IMR-90 (cell line): Measurements from ENCODE around the gene PTPRN2. TPM values are rescaled to one million over a fixed set of nuclear protein-coding genes. Genes with fewer than 3 reads are reported as not detected.

ENCODE experiments used
- ATAC-seq: fragments of 200-7000 bp; cut with Tn5 transposase; 2 replicates; pipeline ENCODE4 v1.9.1; 2020; ENCODE audit warnings: low read depth, mild to moderate bottlenecking, moderate library complexity
- BruUV-seq: library from RNA; stranded (reverse); fragments of 400-500 nt; replicated peaks from 2 replicates; lab custom pipeline; 2021; lab: Mats Ljungman, UMichigan
- CTCF ChIA-PET: fragments of 300-600 bp; formaldehyde crosslinking; extraction: SDS; loops from one replicate; lab custom pipeline; 2021; ENCODE audit warnings: antibody characterized with exemption; lab: Yijun Ruan, JAX
- POLR2A ChIA-PET: fragments of 300-600 bp; sonication (Branson Sonifier 250); formaldehyde crosslinking; loops from one replicate; lab custom pipeline; 2022; ENCODE audit warnings: antibody characterized with exemption; ENCODE audit not compliant: unreplicated experiment; lab: Charles Lee
- DNase-seq: peaks from one replicate; pipeline ENCODE4 v3.0.0; 2013
- H2AFZ ChIP-seq: replicated peaks from 2 replicates; pipeline ENCODE3; 2013; ENCODE audit warnings: low read length, mild to moderate bottlenecking; ENCODE audit not compliant: poor library complexity
- H2AK5ac ChIP-seq: 2 replicates; pipeline ENCODE4 v1.6.1; 2013; ENCODE audit warnings: low read depth, low read length, inconsistent platforms
- H2AK9ac ChIP-seq: replicated peaks from 2 replicates; pipeline ENCODE3; 2013; ENCODE audit warnings: mild to moderate bottlenecking, low read depth, low read length, moderate library complexity; ENCODE audit not compliant: poor library complexity
- H2BK120ac ChIP-seq: 2 replicates; pipeline ENCODE4 v1.6.1; 2013; ENCODE audit warnings: low read depth, low read length, inconsistent platforms
- H2BK15ac ChIP-seq: 3 replicates; pipeline ENCODE4 v1.6.1; 2013; ENCODE audit warnings: low read depth, low read length, inconsistent platforms
- H2BK20ac ChIP-seq: 2 replicates; pipeline ENCODE4 v1.6.1; 2013; ENCODE audit warnings: low read depth, mild to moderate bottlenecking, inconsistent platforms, low read length, moderate library complexity
- H2BK5ac ChIP-seq: 2 replicates; pipeline ENCODE4 v1.6.1; 2013; ENCODE audit warnings: mild to moderate bottlenecking, low read depth, low read length, inconsistent platforms; ENCODE audit not compliant: poor library complexity, severe bottlenecking
- H3K14ac ChIP-seq: replicated peaks from 2 replicates; pipeline ENCODE4 v1.6.1; 2013; ENCODE audit warnings: low read depth, low read length, inconsistent platforms
- H3K18ac ChIP-seq: 2 replicates; pipeline ENCODE4 v1.6.1; 2013; ENCODE audit warnings: low read depth, low read length, control low read depth
- H3K23ac ChIP-seq: 2 replicates; pipeline ENCODE4 v1.6.1; 2013; ENCODE audit warnings: low read depth, low read length, inconsistent platforms
- H3K27ac ChIP-seq: 2 replicates; pipeline ENCODE4 v1.5.1; 2013; ENCODE audit warnings: mild to moderate bottlenecking, control low read depth, low read length; ENCODE audit not compliant: insufficient read depth
- H3K27me3 ChIP-seq: 2 replicates; pipeline ENCODE4 v1.6.1; 2013; ENCODE audit warnings: low read length; ENCODE audit not compliant: control insufficient read depth, insufficient read depth
- H3K36me3 ChIP-seq: 2 replicates; pipeline ENCODE4 v1.6.1; 2013; ENCODE audit warnings: low read length, mixed read lengths; ENCODE audit not compliant: control insufficient read depth, insufficient read depth
- H3K4ac ChIP-seq: 2 replicates; pipeline ENCODE4 v1.6.1; 2013; ENCODE audit warnings: low read depth, low read length, inconsistent platforms
- H3K4me1 ChIP-seq: 2 replicates; pipeline ENCODE4 v1.6.1; 2013; ENCODE audit warnings: low read length, mixed read lengths; ENCODE audit not compliant: control insufficient read depth, insufficient read depth
- H3K4me2 ChIP-seq: 2 replicates; pipeline ENCODE4 v1.6.1; 2013; ENCODE audit warnings: low read depth, mild to moderate bottlenecking, control low read depth, low read length, moderate library complexity
- H3K4me3 ChIP-seq: 2 replicates; pipeline ENCODE4 v1.5.1; 2013; ENCODE audit warnings: low read depth, mild to moderate bottlenecking, control low read depth, low read length, moderate library complexity; ENCODE audit not compliant: insufficient read depth
- H3K56ac ChIP-seq: 2 replicates; pipeline ENCODE4 v1.6.1; 2013; ENCODE audit warnings: low read length, inconsistent platforms; ENCODE audit not compliant: insufficient read depth; ENCODE audit errors: extremely low read depth
- H3K79me1 ChIP-seq, 2 experiments: 2 replicates each; pipeline ENCODE4 v1.6.1; 2013; ENCODE audit warnings: low read length in 2 of 2, inconsistent platforms in 1 of 2, low read depth in 1 of 2
- H3K9ac ChIP-seq: 2 replicates; pipeline ENCODE4 v1.6.1; 2013; ENCODE audit warnings: low read depth, low read length, control low read depth
- H3K9me1 ChIP-seq: 2 replicates; pipeline ENCODE4 v1.6.1; 2013; ENCODE audit warnings: low read length, inconsistent platforms; ENCODE audit not compliant: insufficient read depth
- H3K9me3 ChIP-seq: 2 replicates; pipeline ENCODE4 v1.6.1; 2013; ENCODE audit warnings: low read length; ENCODE audit not compliant: control insufficient read depth, insufficient read depth
- H4K20me1 ChIP-seq: 2 replicates; pipeline ENCODE4 v1.6.1; 2013; ENCODE audit warnings: low read length, inconsistent platforms; ENCODE audit not compliant: insufficient read depth
- H4K5ac ChIP-seq: 2 replicates; pipeline ENCODE4 v1.6.1; 2013; ENCODE audit warnings: mild to moderate bottlenecking, low read depth, low read length, control low read depth
- H4K8ac ChIP-seq, 2 experiments: 2 replicates each; pipeline ENCODE4 v1.6.1; 2013; ENCODE audit warnings: low read depth in 2 of 2, low read length in 2 of 2, control low read depth in 1 of 2, inconsistent platforms in 1 of 2
- H4K91ac ChIP-seq: 2 replicates; pipeline ENCODE4 v1.6.1; 2013; ENCODE audit warnings: low read depth, low read length, inconsistent platforms; ENCODE audit not compliant: insufficient read depth
- CEBPB ChIP-seq: IDR thresholded peaks from 2 replicates; pipeline ENCODE4 v1.6.1; 2012; ENCODE audit warnings: low read depth, low read length, improper control_type of control experiment
- CHD1 ChIP-seq: IDR thresholded peaks from 2 replicates; pipeline ENCODE4 v1.6.1; 2012; ENCODE audit warnings: low read depth, low read length, improper control_type of control experiment
- FOS ChIP-seq: fragments of 150-350 bp; IDR thresholded peaks from 2 replicates; pipeline ENCODE4 v1.6.1; 2016; ENCODE audit warnings: low read depth, low read length
- MAFK ChIP-seq: IDR thresholded peaks from 2 replicates; pipeline ENCODE4 v1.6.1; 2012; ENCODE audit warnings: low read depth, low read length, improper control_type of control experiment
- MAZ ChIP-seq: IDR thresholded peaks from 2 replicates; pipeline ENCODE4 v1.6.1; 2012; ENCODE audit warnings: low read depth, mild to moderate bottlenecking, low read length, improper control_type of control experiment, moderate library complexity, borderline replicate concordance
- MXI1 ChIP-seq: IDR thresholded peaks from 2 replicates; pipeline ENCODE4 v1.6.1; 2012; ENCODE audit warnings: low read depth, mild to moderate bottlenecking, low read length, moderate library complexity, borderline replicate concordance
- NFE2L2 ChIP-seq: fragments of 150-350 bp; IDR thresholded peaks from 2 replicates; pipeline ENCODE4 v1.6.1; 2016; ENCODE audit warnings: low read depth, mild to moderate bottlenecking, low read length
- RCOR1 ChIP-seq: IDR thresholded peaks from 2 replicates; pipeline ENCODE4 v1.6.1; 2012; ENCODE audit warnings: mild to moderate bottlenecking, low read length, improper control_type of control experiment; ENCODE audit not compliant: insufficient replicate concordance
- RFX5 ChIP-seq: IDR thresholded peaks from 2 replicates; pipeline ENCODE4 v1.8.0; 2012; ENCODE audit warnings: low read depth, mild to moderate bottlenecking, low read length, moderate library complexity
- SMC3 ChIP-seq: fragments of 150-350 bp; IDR thresholded peaks from 2 replicates; pipeline ENCODE4 v1.6.1; 2016; ENCODE audit warnings: low read depth, mild to moderate bottlenecking, antibody characterized with exemption, low read length, moderate library complexity
- WGBS, 2 experiments: methylation state at CpG; one replicate each; pipeline versions ENCODE4 v1.1.5 to v1.1.7; 2013; ENCODE audit warnings: missing lambda C conversion rate in 2 of 2; ENCODE audit not compliant: insufficient read length in 1 of 2; ENCODE audit errors: extremely low coverage in 2 of 2; 5-methylcytosine and 5-hydroxymethylcytosine counted together
- dilution Hi-C: fragments of 300-500 bp; cut with HindIII; formaldehyde crosslinking; loops from one replicate; pipeline ENCODE4 v1.14.3; 2018; ENCODE audit warnings: low sequenced_read_pairs; ENCODE audit not compliant: unreplicated experiment
- in situ Hi-C: fragments of 300-500 bp; cut with MboI; formaldehyde crosslinking; loops from 3 replicates; pipeline ENCODE4 v1.14.3; 2019; ENCODE audit warnings: low sequenced_read_pairs, inconsistent platforms, mixed read lengths
- intact Hi-C: fragments of 100-400 bp; cut with micrococcal nuclease; formaldehyde crosslinking; loops from 2 replicates; pipeline ENCODE4 v1.10.0; 2022
- polyA plus RNA-seq, 3 experiments: library from polyadenylated mRNA; depleted of rRNA; stranded (reverse); fragments of >200 nt; gene quantifications; 2 replicates each; pipeline ENCODE4 v1.2.3, GENCODE V29; 2012; ENCODE audit warnings: low replicate concordance in 1 of 3
- total RNA-seq: library from RNA; depleted of rRNA; stranded (reverse); fragments of >200 nt; gene quantifications from 2 replicates; pipeline ENCODE4 v1.2.3, GENCODE V29; 2012
- TF ChIP-seq, protein P1 (sequence below): conservative IDR thresholded peaks from 2 replicates; pipeline ENCODE4 v1.5.1; 2012; ENCODE audit warnings: mild to moderate bottlenecking, low read depth, low read length, improper control_type of control experiment
- TF ChIP-seq, protein P2 (sequence below): fragments of 150-350 bp; IDR thresholded peaks from 2 replicates; pipeline ENCODE4 v1.6.1; 2017; ENCODE audit warnings: mild to moderate bottlenecking, antibody characterized with exemption, low read length, low read depth
- TF ChIP-seq, protein P3 (sequence below): fragments of 150-350 bp; IDR thresholded peaks from 2 replicates; pipeline ENCODE4 v1.6.1; 2016; ENCODE audit warnings: low read depth, mild to moderate bottlenecking, low read length, moderate library complexity, borderline replicate concordance

The PTPRN2 gene
- total and polyA plus RNA-seq, 2 of the 4 experiments (the other 2 are of a cell fraction) = 0.03 TPM; not detected in 1

DNA sequence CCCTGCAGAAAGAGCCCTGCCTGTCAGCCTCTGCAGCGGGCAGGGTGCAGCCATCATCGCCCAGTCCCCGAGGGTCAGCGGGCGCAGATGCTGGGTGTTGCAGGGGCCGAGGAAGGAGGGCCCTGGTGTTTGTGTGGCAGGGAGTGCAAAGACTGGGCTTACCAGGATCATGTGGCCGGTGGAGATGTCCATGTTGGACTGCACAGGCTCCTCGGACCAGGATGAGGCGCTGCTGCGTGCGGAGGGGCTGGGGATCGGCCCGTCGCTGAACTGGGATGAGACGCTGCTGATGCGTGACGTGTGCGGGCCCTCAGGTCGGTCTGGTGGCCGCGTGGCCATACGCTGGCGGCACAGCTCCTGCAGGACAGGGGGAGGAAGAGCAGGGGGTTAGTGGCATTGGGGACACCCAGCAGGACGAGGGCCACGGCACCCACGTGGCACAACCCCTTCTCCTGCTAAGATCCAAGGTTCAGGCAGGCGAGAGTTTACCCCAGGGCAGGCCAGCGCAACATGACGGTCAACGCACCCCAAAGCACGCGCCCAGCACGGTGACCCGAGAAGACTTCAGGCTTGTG lies 931.3 kb downstream of the PTPRN2 start:
- Histone ChIP-seq H3K14ac (no peak overlapping the region), H3K27me3 (no peaks in the 10 kb centered on the region), H4K20me1 (no peaks in the 10 kb centered on the region), H2AK5ac (no peak overlapping the region), H3K4ac (no peak overlapping the region), H3K23ac (no peak overlapping the region), H2AK9ac (no peak overlapping the region), H2BK15ac (no peak overlapping the region), H2BK20ac (no peak overlapping the region), H3K18ac (no peak overlapping the region), H2BK120ac (no peak overlapping the region), H2AFZ (no peak overlapping the region), H2BK5ac (no peak overlapping the region), H3K4me2 (no peak overlapping the region), H4K91ac (no peak overlapping the region), H3K79me1 (no peaks in the 10 kb centered on the region), H4K5ac (no peak overlapping the region), H3K56ac (no peak overlapping the region), H3K36me3 (no peaks in the 10 kb centered on the region), H3K9me3 (peaks cover 50% of the 10 kb centered on the region), H3K9ac (no peak overlapping the region), H4K8ac (no peak overlapping the region), H3K9me1 (no peaks in the 10 kb centered on the region), H3K27ac (no peak overlapping the region), H3K4me3 (no peak overlapping the region), H3K4me1 (no peaks in the 10 kb centered on the region)
- dilution Hi-C loops = no loop called here
- 90% methylated on average over 17 of the region's 34 CpGs; no CpG with 5 or more reads in 1 of the 2 experiments for WGBS, 2 experiments
- ChIA-PET POLR2A (no interaction called here), CTCF (no interaction called here)
- no TSS peak for BruUV-seq
- no peak for ATAC-seq
- in situ Hi-C loops = no loop called here
- no peak for DNase-seq
- TF ChIP-seq, protein P1, sequence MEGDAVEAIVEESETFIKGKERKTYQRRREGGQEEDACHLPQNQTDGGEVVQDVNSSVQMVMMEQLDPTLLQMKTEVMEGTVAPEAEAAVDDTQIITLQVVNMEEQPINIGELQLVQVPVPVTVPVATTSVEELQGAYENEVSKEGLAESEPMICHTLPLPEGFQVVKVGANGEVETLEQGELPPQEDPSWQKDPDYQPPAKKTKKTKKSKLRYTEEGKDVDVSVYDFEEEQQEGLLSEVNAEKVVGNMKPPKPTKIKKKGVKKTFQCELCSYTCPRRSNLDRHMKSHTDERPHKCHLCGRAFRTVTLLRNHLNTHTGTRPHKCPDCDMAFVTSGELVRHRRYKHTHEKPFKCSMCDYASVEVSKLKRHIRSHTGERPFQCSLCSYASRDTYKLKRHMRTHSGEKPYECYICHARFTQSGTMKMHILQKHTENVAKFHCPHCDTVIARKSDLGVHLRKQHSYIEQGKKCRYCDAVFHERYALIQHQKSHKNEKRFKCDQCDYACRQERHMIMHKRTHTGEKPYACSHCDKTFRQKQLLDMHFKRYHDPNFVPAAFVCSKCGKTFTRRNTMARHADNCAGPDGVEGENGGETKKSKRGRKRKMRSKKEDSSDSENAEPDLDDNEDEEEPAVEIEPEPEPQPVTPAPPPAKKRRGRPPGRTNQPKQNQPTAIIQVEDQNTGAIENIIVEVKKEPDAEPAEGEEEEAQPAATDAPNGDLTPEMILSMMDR = no peak
- TF ChIP-seq RFX5 (no peak), CEBPB (no peak), SMC3 (no peak), CHD1 (no peak), MAFK (no peak), MXI1 (no peak), MAZ (no peak), NFE2L2 (no peak), FOS (no peak), RCOR1 (no peak)
- TF ChIP-seq, protein P2, sequence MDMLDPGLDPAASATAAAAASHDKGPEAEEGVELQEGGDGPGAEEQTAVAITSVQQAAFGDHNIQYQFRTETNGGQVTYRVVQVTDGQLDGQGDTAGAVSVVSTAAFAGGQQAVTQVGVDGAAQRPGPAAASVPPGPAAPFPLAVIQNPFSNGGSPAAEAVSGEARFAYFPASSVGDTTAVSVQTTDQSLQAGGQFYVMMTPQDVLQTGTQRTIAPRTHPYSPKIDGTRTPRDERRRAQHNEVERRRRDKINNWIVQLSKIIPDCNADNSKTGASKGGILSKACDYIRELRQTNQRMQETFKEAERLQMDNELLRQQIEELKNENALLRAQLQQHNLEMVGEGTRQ = no peak
- TF ChIP-seq, protein P3, sequence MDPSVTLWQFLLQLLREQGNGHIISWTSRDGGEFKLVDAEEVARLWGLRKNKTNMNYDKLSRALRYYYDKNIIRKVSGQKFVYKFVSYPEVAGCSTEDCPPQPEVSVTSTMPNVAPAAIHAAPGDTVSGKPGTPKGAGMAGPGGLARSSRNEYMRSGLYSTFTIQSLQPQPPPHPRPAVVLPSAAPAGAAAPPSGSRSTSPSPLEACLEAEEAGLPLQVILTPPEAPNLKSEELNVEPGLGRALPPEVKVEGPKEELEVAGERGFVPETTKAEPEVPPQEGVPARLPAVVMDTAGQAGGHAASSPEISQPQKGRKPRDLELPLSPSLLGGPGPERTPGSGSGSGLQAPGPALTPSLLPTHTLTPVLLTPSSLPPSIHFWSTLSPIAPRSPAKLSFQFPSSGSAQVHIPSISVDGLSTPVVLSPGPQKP = no peak
- intact Hi-C loops = no loop called here
